Measurements from ENCODE around the gene ABCD4. TPM values are rescaled to one million over a fixed set of nuclear protein-coding genes. Genes with fewer than 3 reads are reported as not detected.
"Not testable (repeated sequence)": the region's sequence is repeated elsewhere in the genome, so short reads cannot be mapped to it uniquely, and the experiment has no call there.

The ABCD4 gene
- total RNA-seq, 2 donors from 2014 or later, result 46.2 to 46.6 TPM

- Histone ChIP-seq H3K9ac (ENCODE audit: low read depth in 2 of 2, low read length in 2 of 2) (no peak overlapping the region), H3K4me3 (no peak overlapping the region), H3K9me3 (no peaks in the 10 kb centered on the region), H3K4me1 (no peaks in the 10 kb centered on the region), H3K27ac (no peak overlapping the region), H3K27me3 (no peaks in the 10 kb centered on the region), H3K36me3 (no peaks in the 10 kb centered on the region)
- TF ChIP-seq, protein P1, sequence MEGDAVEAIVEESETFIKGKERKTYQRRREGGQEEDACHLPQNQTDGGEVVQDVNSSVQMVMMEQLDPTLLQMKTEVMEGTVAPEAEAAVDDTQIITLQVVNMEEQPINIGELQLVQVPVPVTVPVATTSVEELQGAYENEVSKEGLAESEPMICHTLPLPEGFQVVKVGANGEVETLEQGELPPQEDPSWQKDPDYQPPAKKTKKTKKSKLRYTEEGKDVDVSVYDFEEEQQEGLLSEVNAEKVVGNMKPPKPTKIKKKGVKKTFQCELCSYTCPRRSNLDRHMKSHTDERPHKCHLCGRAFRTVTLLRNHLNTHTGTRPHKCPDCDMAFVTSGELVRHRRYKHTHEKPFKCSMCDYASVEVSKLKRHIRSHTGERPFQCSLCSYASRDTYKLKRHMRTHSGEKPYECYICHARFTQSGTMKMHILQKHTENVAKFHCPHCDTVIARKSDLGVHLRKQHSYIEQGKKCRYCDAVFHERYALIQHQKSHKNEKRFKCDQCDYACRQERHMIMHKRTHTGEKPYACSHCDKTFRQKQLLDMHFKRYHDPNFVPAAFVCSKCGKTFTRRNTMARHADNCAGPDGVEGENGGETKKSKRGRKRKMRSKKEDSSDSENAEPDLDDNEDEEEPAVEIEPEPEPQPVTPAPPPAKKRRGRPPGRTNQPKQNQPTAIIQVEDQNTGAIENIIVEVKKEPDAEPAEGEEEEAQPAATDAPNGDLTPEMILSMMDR (IDR thresholded peaks at IDR 0.05), result no peak
- no peak for DNase-seq
- intact Hi-C loops (cut with DNase I), result no loop called here
Observed at GRCh38 chr14:74275241-74275841, 27.4 kb downstream of the ABCD4 start.

DNA sequence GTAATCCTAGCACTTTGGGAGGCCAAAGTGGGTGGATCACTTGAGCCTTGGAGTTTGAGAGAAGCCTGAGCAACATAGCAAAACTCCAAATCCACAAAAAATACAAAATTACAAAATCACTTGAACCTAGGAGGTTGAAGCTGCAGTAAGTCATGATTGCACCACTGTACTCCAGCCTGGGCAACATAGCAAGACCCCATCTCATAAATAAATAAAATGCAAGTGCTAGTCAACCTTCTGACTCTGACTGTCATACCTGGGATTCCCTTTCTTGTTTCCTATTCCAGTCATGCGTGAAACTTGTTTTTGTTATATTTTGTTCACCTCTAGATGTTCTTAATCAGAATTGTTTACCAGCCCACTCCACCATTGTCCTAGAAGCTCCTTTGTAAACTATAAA lies 31.4 kb downstream of the ABCD4 start:
- no peak for DNase-seq
- Histone ChIP-seq H3K27ac (no peak overlapping the region), H3K9ac (ENCODE audit: low read depth in 2 of 2, low read length in 2 of 2) (no peak overlapping the region), H3K27me3 (no peaks in the 10 kb centered on the region), H3K4me3 (no peak overlapping the region), H3K4me1 (no peaks in the 10 kb centered on the region), H3K9me3 (no peaks in the 10 kb centered on the region), H3K36me3 (no peaks in the 10 kb centered on the region)
- intact Hi-C loops (cut with DNase I), result no loop called here
- TF ChIP-seq, protein P1 (IDR thresholded peaks at IDR 0.05), result no peak

GRCh38 chr14:74270382-74271177 lies 32.2 kb downstream of the ABCD4 start:
- H3K36me3 ChIP-seq; intact Hi-C loops (cut with DNase I); H3K9ac ChIP-seq (ENCODE audit: low read depth in 2 of 2, low read length in 2 of 2); H3K9me3 ChIP-seq; H3K4me1 ChIP-seq; H3K27me3 ChIP-seq; H3K27ac ChIP-seq; DNase-seq; H3K4me3 ChIP-seq: not testable (repeated sequence)

DNA sequence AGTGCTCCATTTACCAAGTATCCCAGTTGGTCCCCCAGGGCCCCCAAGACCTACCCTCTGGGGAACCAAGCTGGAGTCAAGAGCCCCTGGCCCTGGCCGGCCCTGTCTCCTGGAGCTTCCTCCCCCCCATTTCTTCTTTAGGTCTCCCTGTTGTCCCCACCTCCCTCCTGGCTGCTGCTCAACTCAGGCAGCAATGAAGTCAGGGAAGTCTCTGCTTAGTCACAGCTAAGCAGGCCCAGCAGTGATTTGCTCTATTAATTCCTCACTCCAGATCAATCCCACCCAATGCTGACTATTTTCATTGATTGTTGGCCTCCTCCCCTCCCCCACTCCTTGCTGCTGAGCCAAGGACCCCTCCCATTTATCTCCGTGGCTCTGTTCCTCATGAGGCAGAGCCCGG lies 35.1 kb downstream of the ABCD4 start:
- H3K9ac ChIP-seq (ENCODE audit: low read depth in 2 of 2, low read length in 2 of 2), result no peak overlapping the region
- H3K36me3 ChIP-seq, result no peaks in the 10 kb centered on the region
- no peaks in the 10 kb centered on the region for H3K4me1 ChIP-seq
- intact Hi-C loops (cut with DNase I), result no loop called here
- no peak overlapping the region for H3K4me3 ChIP-seq
- no peak overlapping the region for H3K27ac ChIP-seq
- H3K9me3 ChIP-seq, result no peaks in the 10 kb centered on the region
- H3K27me3 ChIP-seq, result no peaks in the 10 kb centered on the region
- TF ChIP-seq, protein P1 (IDR thresholded peaks at IDR 0.05), result no peak
- no peak for DNase-seq

GRCh38 chr14:74265301-74265965 lies 37.3 kb downstream of the ABCD4 start:
- no peak for DNase-seq
- Histone ChIP-seq H3K9me3 (no peaks in the 10 kb centered on the region), H3K27me3 (no peaks in the 10 kb centered on the region), H3K36me3 (no peaks in the 10 kb centered on the region), H3K4me3 (no peak overlapping the region), H3K9ac (ENCODE audit: low read depth in 2 of 2, low read length in 2 of 2) (no peak overlapping the region), H3K27ac (no peak overlapping the region), H3K4me1 (no peaks in the 10 kb centered on the region)
- TF ChIP-seq, protein P1 (IDR thresholded peaks at IDR 0.05), result no peak
- intact Hi-C loops (cut with DNase I), result no loop called here

All from colonic mucosa (tissue), 4 donors.